Vagina (tissue), 2 donors: ENCODE data around the gene BCL2L13. TPM values are rescaled to one million over a fixed set of nuclear protein-coding genes. Genes with fewer than 3 reads are reported as not detected.

Source experiments
- DNase-seq, 2 donors: peaks; one replicate each; pipeline ENCODE4 v3.0.0-alpha.2; 2017; ENCODE audit errors: extremely low spot score in 2 of 2
- H3K27ac ChIP-seq: fragments of 200-600 bp; sonication (generic); one replicate; pipeline ENCODE4 v1.5.1; 2019
- H3K27me3 ChIP-seq: fragments of 200-600 bp; sonication (generic); one replicate; pipeline ENCODE4 v1.5.1; 2019
- H3K36me3 ChIP-seq, 2 donors: fragments of 200-600 bp; sonication (generic); one replicate each; pipeline ENCODE4 v1.5.1; 2017 to 2019
- H3K4me1 ChIP-seq: fragments of 200-600 bp; sonication (generic); one replicate; pipeline ENCODE4 v1.5.1; 2019
- H3K4me3 ChIP-seq, 2 donors: fragments of 200-600 bp; sonication (generic); 1 replicate in 1 of 2; 2 replicates in 1 of 2; pipeline ENCODE4 v1.5.1; 2016 to 2019
- H3K9me3 ChIP-seq: fragments of 200-600 bp; sonication (generic); one replicate; pipeline ENCODE4 v1.5.1; 2019
- CTCF ChIP-seq, 3 experiments: fragments of 450-650 bp in 2 of 3; fragments of 200-600 bp in 1 of 3; sonication (generic) in 1 of 3; IDR thresholded peaks; one replicate each; pipeline ENCODE4 v1.5.1; 2017 to 2019; ENCODE audit warnings: antibody characterized with exemption in 3 of 3, mild to moderate bottlenecking in 2 of 3, moderate library complexity in 2 of 3
- POLR2A ChIP-seq, 2 donors: fragments of 450-650 bp; IDR thresholded peaks; one replicate each; pipeline ENCODE4 v1.6.1; 2017; ENCODE audit warnings: antibody characterized with exemption in 2 of 2, mild to moderate bottlenecking in 2 of 2, moderate library complexity in 2 of 2
- POLR2AphosphoS5 ChIP-seq, 2 donors: sonication (generic); formaldehyde crosslinking; IDR thresholded peaks; one replicate each; pipeline ENCODE4 v1.9.0; 2017; ENCODE audit warnings: antibody characterized with exemption in 2 of 2, mild to moderate bottlenecking in 2 of 2, low read depth in 1 of 2; ENCODE audit not compliant: insufficient read depth in 1 of 2
- intact Hi-C: fragments of 100-400 bp; cut with DNase I; formaldehyde crosslinking; loops from one replicate; pipeline ENCODE4 v1.15.1; 2023
- total RNA-seq: library from RNA; depleted of rRNA; stranded (reverse); fragments of >200 nt; gene quantifications from one replicate; pipeline ENCODE4 v1.2.3, GENCODE V29; 2016

BCL2L13 gene
- total RNA-seq, 1 donor from 2014 or later: 41.3 TPM

GRCh38 chr22:17775781-17776465, 137.4 kb downstream of the BCL2L13 start:
- Histone ChIP-seq H3K4me1 (peaks cover 28% of the 10 kb centered on the region), H3K36me3 (no peaks in the 10 kb centered on the region), H3K27me3 (no peaks in the 10 kb centered on the region), H3K4me3 (no peak overlapping the region), H3K9me3 (no peaks in the 10 kb centered on the region), H3K27ac (no peak overlapping the region)
- TF ChIP-seq POLR2A (IDR thresholded peaks at IDR 0.05) (no peak), CTCF (IDR thresholded peaks at IDR 0.05) (no peak), POLR2AphosphoS5 (IDR thresholded peaks at IDR 0.05; ENCODE audit: insufficient read depth in 1 of 2, low read depth in 1 of 2) (no peak)
- intact Hi-C loops: no loop called here
- no peak for DNase-seq

DNA sequence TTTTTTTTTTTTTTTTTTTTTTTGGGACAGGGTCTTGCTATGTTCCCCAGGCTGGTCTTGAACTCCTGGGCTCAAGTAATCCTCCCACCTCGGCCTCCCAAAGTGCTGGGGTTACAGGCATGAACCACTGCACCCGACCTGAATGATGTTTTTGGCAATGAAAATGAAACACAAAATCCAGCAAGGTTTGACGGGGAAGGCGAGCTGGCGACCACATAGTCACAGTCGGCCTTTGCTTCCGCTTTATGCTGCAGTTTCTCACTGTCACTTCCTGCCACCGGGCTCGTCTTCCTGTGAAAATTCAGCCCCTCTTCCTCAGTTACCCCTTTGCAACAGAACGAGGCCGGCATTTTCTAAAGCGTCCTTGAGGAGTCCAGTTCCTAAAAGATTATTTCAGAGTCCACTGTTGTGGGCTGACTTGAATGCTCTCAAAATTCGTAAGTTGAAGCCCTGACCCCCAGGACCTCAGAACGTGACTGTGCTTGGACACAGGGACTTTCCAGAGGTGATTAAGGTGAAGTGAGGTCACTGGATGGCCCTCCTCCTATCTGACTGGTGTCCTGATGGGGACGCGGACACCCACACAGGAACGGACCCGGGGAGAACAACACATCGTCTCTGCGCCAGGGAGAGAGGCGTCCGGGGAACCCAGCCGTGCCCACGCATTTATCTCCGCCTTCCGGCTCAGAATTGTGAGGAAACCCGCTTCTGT, 138.6 kb downstream of the BCL2L13 start:
- DNase-seq: no peak
- Histone ChIP-seq H3K27me3 (no peaks in the 10 kb centered on the region), H3K27ac (peak overlapping the region; percentile 26), H3K4me3 (peak overlapping the region in 1 of 2 donors; percentile 23), H3K36me3 (no peaks in the 10 kb centered on the region), H3K4me1 (peaks cover 39% of the 10 kb centered on the region), H3K9me3 (no peaks in the 10 kb centered on the region)
- intact Hi-C loops: no loop called here
- no peak for TF ChIP-seq POLR2A (IDR thresholded peaks at IDR 0.05)
- TF ChIP-seq CTCF (IDR thresholded peaks at IDR 0.05): no peak
- no peak for TF ChIP-seq POLR2AphosphoS5 (IDR thresholded peaks at IDR 0.05; ENCODE audit: insufficient read depth in 1 of 2, low read depth in 1 of 2)

- Histone ChIP-seq H3K9me3 (no peaks in the 10 kb centered on the region), H3K27me3 (no peaks in the 10 kb centered on the region), H3K4me3 (peak overlapping the region in 1 of 2 donors; percentile 23), H3K4me1 (peaks cover 34% of the 10 kb centered on the region), H3K27ac (peak overlapping the region; percentile 26), H3K36me3 (no peaks in the 10 kb centered on the region)
- no peak for TF ChIP-seq CTCF (IDR thresholded peaks at IDR 0.05)
- TF ChIP-seq POLR2AphosphoS5 (IDR thresholded peaks at IDR 0.05; ENCODE audit: insufficient read depth in 1 of 2, low read depth in 1 of 2): no peak
- TF ChIP-seq POLR2A (IDR thresholded peaks at IDR 0.05): no peak
- intact Hi-C loops: no loop called here
- no peak for DNase-seq
Observed at GRCh38 chr22:17777717-17778044, 139.1 kb downstream of the BCL2L13 start.

GRCh38 chr22:17778412-17778976, 139.9 kb downstream of the BCL2L13 start:
- no peak for DNase-seq
- TF ChIP-seq POLR2A (IDR thresholded peaks at IDR 0.05): no peak
- no peak for TF ChIP-seq POLR2AphosphoS5 (IDR thresholded peaks at IDR 0.05; ENCODE audit: insufficient read depth in 1 of 2, low read depth in 1 of 2)
- no peak for TF ChIP-seq CTCF (IDR thresholded peaks at IDR 0.05)
- H3K9me3 ChIP-seq: no peaks in the 10 kb centered on the region
- no peaks in the 10 kb centered on the region for H3K36me3 ChIP-seq
- H3K4me3 ChIP-seq: no peak overlapping the region
- no peaks in the 10 kb centered on the region for H3K27me3 ChIP-seq
- H3K4me1 ChIP-seq: peaks cover 26% of the 10 kb centered on the region
- intact Hi-C loops: no loop called here
- no peak overlapping the region for H3K27ac ChIP-seq
